HUES48 (cell line): ENCODE measurements around the gene SLC6A4.
"Not testable (repeated sequence)": the region's sequence is repeated elsewhere in the genome, so short reads cannot be mapped to it uniquely, and the experiment has no call there.

ENCODE experiments used
- H3K27ac ChIP-seq: one replicate; pipeline ENCODE4 v1.7.0; 2013; ENCODE audit warnings: low read depth, low read length, inconsistent platforms
- H3K27me3 ChIP-seq: 2 replicates; pipeline ENCODE4 v1.6.1; 2013; ENCODE audit warnings: mild to moderate bottlenecking, low read length; ENCODE audit not compliant: control insufficient read depth, insufficient read depth
- H3K36me3 ChIP-seq: 2 replicates; pipeline ENCODE4 v1.6.1; 2013; ENCODE audit warnings: low read length; ENCODE audit not compliant: control insufficient read depth, insufficient read depth
- H3K4me1 ChIP-seq: 2 replicates; pipeline ENCODE4 v1.6.1; 2013; ENCODE audit warnings: mild to moderate bottlenecking, low read length; ENCODE audit not compliant: control insufficient read depth, insufficient read depth
- H3K4me3 ChIP-seq: 2 replicates; pipeline ENCODE4 v1.5.1; 2013; ENCODE audit warnings: mild to moderate bottlenecking, low read depth, low read length
- H3K9ac ChIP-seq: 2 replicates; pipeline ENCODE4 v1.6.1; 2013; ENCODE audit warnings: mild to moderate bottlenecking, low read depth, low read length, moderate library complexity
- H3K9me3 ChIP-seq: 2 replicates; pipeline ENCODE4 v1.6.1; 2013; ENCODE audit warnings: low read length; ENCODE audit not compliant: control insufficient read depth, insufficient read depth

The SLC6A4 gene

GRCh38 chr17:30203471-30203981 is 32.0 kb downstream of the SLC6A4 start:
- Histone ChIP-seq H3K9ac (no peak overlapping the region), H3K27me3 (no peaks in the 10 kb centered on the region), H3K9me3 (no peaks in the 10 kb centered on the region), H3K36me3 (no peaks in the 10 kb centered on the region), H3K4me3 (no peak overlapping the region), H3K27ac (no peak overlapping the region), H3K4me1 (0 out of 2 replicates have a peak, but pooled peaks cover 4% of the 10 kb centered on the region)

- H3K36me3 ChIP-seq, H3K9ac ChIP-seq, H3K27ac ChIP-seq, H3K9me3 ChIP-seq, H3K27me3 ChIP-seq, H3K4me1 ChIP-seq, H3K4me3 ChIP-seq: not testable (repeated sequence)
Measured at GRCh38 chr17:30200656-30201055, 34.8 kb downstream of the SLC6A4 start.

- no peak overlapping the region for H3K27ac ChIP-seq
- 0 out of 2 replicates have a peak, but pooled peaks cover 4% of the 10 kb centered on the region for H3K4me1 ChIP-seq
- H3K9me3 ChIP-seq, result no peaks in the 10 kb centered on the region
- no peaks in the 10 kb centered on the region for H3K27me3 ChIP-seq
- H3K4me3 ChIP-seq, result no peak overlapping the region
- H3K36me3 ChIP-seq, result no peaks in the 10 kb centered on the region
- H3K9ac ChIP-seq, result no peak overlapping the region
Measured at GRCh38 chr17:30200106-30200505, 35.4 kb downstream of the SLC6A4 start.

- Histone ChIP-seq H3K4me3 (no peak overlapping the region), H3K27ac (no peak overlapping the region), H3K9me3 (no peaks in the 10 kb centered on the region), H3K36me3 (no peaks in the 10 kb centered on the region), H3K4me1 (0 out of 2 replicates have a peak, but pooled peaks cover 4% of the 10 kb centered on the region), H3K27me3 (no peaks in the 10 kb centered on the region), H3K9ac (no peak overlapping the region)
Measured at GRCh38 chr17:30199600-30199999, 35.9 kb downstream of the SLC6A4 start.

GRCh38 chr17:30197416-30197815 is 38.1 kb downstream of the SLC6A4 start:
- Histone ChIP-seq H3K4me3 (no peak overlapping the region), H3K9ac (no peak overlapping the region), H3K27ac (no peak overlapping the region), H3K9me3 (no peaks in the 10 kb centered on the region), H3K36me3 (no peaks in the 10 kb centered on the region), H3K4me1 (no peaks in the 10 kb centered on the region), H3K27me3 (no peaks in the 10 kb centered on the region)

GRCh38 chr17:30196504-30196903 is 39.0 kb downstream of the SLC6A4 start:
- Histone ChIP-seq H3K4me3 (no peak overlapping the region), H3K36me3 (no peaks in the 10 kb centered on the region), H3K27me3 (no peaks in the 10 kb centered on the region), H3K9ac (no peak overlapping the region), H3K27ac (no peak overlapping the region), H3K9me3 (no peaks in the 10 kb centered on the region), H3K4me1 (no peaks in the 10 kb centered on the region)

- Histone ChIP-seq H3K27ac (no peak overlapping the region), H3K27me3 (no peaks in the 10 kb centered on the region), H3K9me3 (no peaks in the 10 kb centered on the region), H3K36me3 (peaks cover 15% of the 10 kb centered on the region), H3K4me1 (no peaks in the 10 kb centered on the region), H3K4me3 (no peak overlapping the region), H3K9ac (no peak overlapping the region)
Measured at GRCh38 chr17:30191072-30191471, 44.4 kb downstream of the SLC6A4 start.

GRCh38 chr17:30188211-30188939 is 47.1 kb downstream of the SLC6A4 start:
- Histone ChIP-seq H3K9me3 (no peaks in the 10 kb centered on the region), H3K27me3 (no peaks in the 10 kb centered on the region), H3K27ac (no peak overlapping the region), H3K4me1 (no peaks in the 10 kb centered on the region), H3K4me3 (no peak overlapping the region), H3K36me3 (peaks cover 42% of the 10 kb centered on the region), H3K9ac (no peak overlapping the region)

GRCh38 chr17:30187573-30187972 is 47.9 kb downstream of the SLC6A4 start:
- no peaks in the 10 kb centered on the region for H3K27me3 ChIP-seq
- H3K36me3 ChIP-seq, result peaks cover 48% of the 10 kb centered on the region
- no peaks in the 10 kb centered on the region for H3K9me3 ChIP-seq
- no peak overlapping the region for H3K27ac ChIP-seq
- H3K4me1 ChIP-seq, result no peaks in the 10 kb centered on the region
- no peak overlapping the region for H3K9ac ChIP-seq
- no peak overlapping the region for H3K4me3 ChIP-seq

- Histone ChIP-seq H3K36me3 (peaks cover 56% of the 10 kb centered on the region), H3K9ac (no peak overlapping the region)
Measured at GRCh38 chr17:30186761-30187160, 48.7 kb downstream of the SLC6A4 start.

GRCh38 chr17:30176855-30177254 is 58.6 kb downstream of the SLC6A4 start:
- H3K4me3 ChIP-seq, result no peak overlapping the region
- H3K4me1 ChIP-seq, result no peaks in the 10 kb centered on the region
- H3K36me3 ChIP-seq, result peaks cover 81% of the 10 kb centered on the region
- H3K9me3 ChIP-seq, result no peaks in the 10 kb centered on the region
- no peak overlapping the region for H3K9ac ChIP-seq
- H3K27me3 ChIP-seq, result no peaks in the 10 kb centered on the region
- H3K27ac ChIP-seq, result no peak overlapping the region

More at GRCh38 chr17:30186761-30187160, 48.7 kb downstream of the SLC6A4 start:
- no peak overlapping the region for H3K4me3 ChIP-seq
- H3K4me1 ChIP-seq, result no peaks in the 10 kb centered on the region
- no peak overlapping the region for H3K27ac ChIP-seq
- H3K27me3 ChIP-seq, result no peaks in the 10 kb centered on the region
- H3K9me3 ChIP-seq, result no peaks in the 10 kb centered on the region
